NB4 (cell line): Measurements from ENCODE around the gene MMP1.

Experiments
- TF ChIP-seq, protein P1 (sequence below): IDR thresholded peaks from one replicate; pipeline ENCODE4 v1.5.1; 2012; ENCODE audit warnings: low read depth, low read length
- TF ChIP-seq, protein P2 (sequence below): IDR thresholded peaks from 2 replicates; pipeline ENCODE4 v1.6.1; 2011; ENCODE audit warnings: low read depth, low read length

- TF ChIP-seq, protein P1, sequence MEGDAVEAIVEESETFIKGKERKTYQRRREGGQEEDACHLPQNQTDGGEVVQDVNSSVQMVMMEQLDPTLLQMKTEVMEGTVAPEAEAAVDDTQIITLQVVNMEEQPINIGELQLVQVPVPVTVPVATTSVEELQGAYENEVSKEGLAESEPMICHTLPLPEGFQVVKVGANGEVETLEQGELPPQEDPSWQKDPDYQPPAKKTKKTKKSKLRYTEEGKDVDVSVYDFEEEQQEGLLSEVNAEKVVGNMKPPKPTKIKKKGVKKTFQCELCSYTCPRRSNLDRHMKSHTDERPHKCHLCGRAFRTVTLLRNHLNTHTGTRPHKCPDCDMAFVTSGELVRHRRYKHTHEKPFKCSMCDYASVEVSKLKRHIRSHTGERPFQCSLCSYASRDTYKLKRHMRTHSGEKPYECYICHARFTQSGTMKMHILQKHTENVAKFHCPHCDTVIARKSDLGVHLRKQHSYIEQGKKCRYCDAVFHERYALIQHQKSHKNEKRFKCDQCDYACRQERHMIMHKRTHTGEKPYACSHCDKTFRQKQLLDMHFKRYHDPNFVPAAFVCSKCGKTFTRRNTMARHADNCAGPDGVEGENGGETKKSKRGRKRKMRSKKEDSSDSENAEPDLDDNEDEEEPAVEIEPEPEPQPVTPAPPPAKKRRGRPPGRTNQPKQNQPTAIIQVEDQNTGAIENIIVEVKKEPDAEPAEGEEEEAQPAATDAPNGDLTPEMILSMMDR = no peak
- TF ChIP-seq, protein P2, sequence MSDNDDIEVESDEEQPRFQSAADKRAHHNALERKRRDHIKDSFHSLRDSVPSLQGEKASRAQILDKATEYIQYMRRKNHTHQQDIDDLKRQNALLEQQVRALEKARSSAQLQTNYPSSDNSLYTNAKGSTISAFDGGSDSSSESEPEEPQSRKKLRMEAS = no peak
These were observed 37.5 kb downstream of the MMP1 start for GRCh38 chr11:102760344-102761035.
